SK-N-SH (cell line): ENCODE results near the gene EHD1.

Experiments used
- CTCF ChIP-seq: fragments of 200-600 bp; sonication (generic); IDR thresholded peaks from 2 replicates; pipeline ENCODE4 v1.6.1; 2017; ENCODE audit warnings: antibody characterized with exemption, mild to moderate bottlenecking, moderate library complexity
- EZH2phosphoT487 ChIP-seq: fragments of 200-600 bp; sonication (generic); IDR thresholded peaks from 2 replicates; pipeline ENCODE4 v1.6.1; 2017; ENCODE audit warnings: low read depth, mixed run types, mild to moderate bottlenecking, antibody characterized with exemption, moderate library complexity, borderline replicate concordance
- GABPA ChIP-seq: IDR thresholded peaks from 2 replicates; pipeline ENCODE4 v1.4.0; 2012; ENCODE audit warnings: low read depth, mild to moderate bottlenecking
- RCOR1 ChIP-seq: fragments of 150-350 bp; IDR thresholded peaks from 2 replicates; pipeline ENCODE4 v1.6.1; 2017; ENCODE audit warnings: antibody characterized with exemption, low read length
- REST ChIP-seq: IDR thresholded peaks from 2 replicates; pipeline ENCODE4 v1.6.1; 2012; ENCODE audit warnings: mild to moderate bottlenecking, low read depth, low read length, moderate library complexity
- SMC3 ChIP-seq: IDR thresholded peaks from 2 replicates; pipeline ENCODE4 v1.6.1; 2012; ENCODE audit warnings: low read depth, low read length, improper control_type of control experiment
- TEAD4 ChIP-seq: IDR thresholded peaks from 2 replicates; pipeline ENCODE4 v1.4.0; 2012; ENCODE audit warnings: mild to moderate bottlenecking, borderline replicate concordance; ENCODE audit not compliant: insufficient read depth
- YY1 ChIP-seq: IDR thresholded peaks from 2 replicates; pipeline ENCODE4 v1.4.0; 2012; ENCODE audit warnings: low read depth, mild to moderate bottlenecking

GRCh38 chr11:64861227-64861975, 17.0 kb downstream of the EHD1 start:
- TF ChIP-seq RCOR1, result no peak
- no peak for TF ChIP-seq YY1
- no peak for TF ChIP-seq SMC3
- TF ChIP-seq CTCF, result no peak
- no peak for TF ChIP-seq GABPA
- TF ChIP-seq EZH2phosphoT487, result no peak
- TF ChIP-seq TEAD4, result no peak
- no peak for TF ChIP-seq REST
